ENCODE data around the gene HSD17B7. TPM values are rescaled to one million over a fixed set of nuclear protein-coding genes. Genes with fewer than 3 reads are reported as not detected.
"Not testable (repeated sequence)": the region's sequence is repeated elsewhere in the genome, so short reads cannot be mapped to it uniquely, and the experiment has no call there.

The HSD17B7 gene
- polyA plus RNA-seq (ENCODE audit: insufficient read length), result 33.9 TPM
- long read RNA-seq, donor 1, partial matches to known transcripts, result 5 of 9 reads
- long read RNA-seq, donor 1, other reads (novel, unspliced or antisense), result 0 of 9 reads
- long read RNA-seq, donor 2, partial matches to known transcripts, result 5 of 10 reads
- long read RNA-seq, donor 2, other reads (novel, unspliced or antisense), result 0 of 10 reads
- long read RNA-seq, donor 3, partial matches to known transcripts, result 0 of 5 reads
- long read RNA-seq, donor 3, other reads (novel, unspliced or antisense), result 0 of 5 reads
- long read RNA-seq, donor 4, result 0 reads
- long read RNA-seq, donor 5, transcript HSD17B7-201 (9 exons, 1,190 nt), result major isoform, 12 of 22 reads
- long read RNA-seq, donor 5, partial matches to known transcripts, result 10 of 22 reads
- long read RNA-seq, donor 5, other reads (novel, unspliced or antisense), result 0 of 22 reads
- long read RNA-seq, donor 6, partial matches to known transcripts, result 0 of 3 reads
- long read RNA-seq, donor 6, other reads (novel, unspliced or antisense), result 0 of 3 reads
- long read RNA-seq, donor 7, transcript HSD17B7-201 (9 exons, 1,190 nt), result major isoform, 6 of 6 reads
- long read RNA-seq, donor 7, partial matches to known transcripts, result 0 of 6 reads
- long read RNA-seq, donor 7, other reads (novel, unspliced or antisense), result 0 of 6 reads
- long read RNA-seq, donor 8, transcript HSD17B7-201 (9 exons, 1,190 nt), result major isoform, 5 of 5 reads
- long read RNA-seq, donor 8, partial matches to known transcripts, result 0 of 5 reads
- long read RNA-seq, donor 8, other reads (novel, unspliced or antisense), result 0 of 5 reads

DNA sequence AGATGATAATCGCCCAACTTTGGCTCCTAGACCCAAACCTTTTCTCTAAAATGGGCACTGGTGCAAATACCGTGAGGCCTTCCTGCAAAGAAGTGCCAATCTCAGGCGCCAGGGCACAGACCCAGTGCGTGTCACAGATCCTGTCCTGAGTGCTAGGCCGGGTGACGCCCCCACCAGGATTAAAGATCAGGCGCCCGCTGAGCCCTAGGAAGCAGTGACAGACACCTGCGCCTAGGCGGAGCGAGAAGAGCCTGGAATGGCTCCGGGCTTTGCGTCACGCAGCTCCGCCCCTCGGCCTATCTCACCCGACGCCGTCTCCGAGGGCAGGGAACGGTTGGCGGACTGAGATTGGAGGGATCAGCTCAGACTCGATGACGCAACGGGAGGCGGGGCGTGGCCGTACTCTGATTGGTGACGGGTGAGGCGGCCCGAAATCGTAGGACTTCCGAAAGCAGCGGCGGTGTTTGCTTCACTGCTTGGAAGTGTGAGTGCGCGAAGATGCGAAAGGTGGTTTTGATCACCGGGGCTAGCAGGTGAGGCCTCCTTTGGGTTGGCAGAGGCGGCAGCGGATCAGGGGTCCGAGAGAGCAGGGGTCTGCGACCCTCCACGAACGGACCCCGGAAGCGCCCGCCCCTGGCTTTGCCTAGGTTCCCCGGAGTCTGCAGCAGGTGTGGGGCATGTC lies at the start of gene HSD17B7:
Gene HSD17B7, plus strand, starts transcription at position 400 of the 682 bp plus-strand sequence. Its CDS starts 99 bp downstream, at position 499.
- DNase-seq, result peak; percentile 54

DNA sequence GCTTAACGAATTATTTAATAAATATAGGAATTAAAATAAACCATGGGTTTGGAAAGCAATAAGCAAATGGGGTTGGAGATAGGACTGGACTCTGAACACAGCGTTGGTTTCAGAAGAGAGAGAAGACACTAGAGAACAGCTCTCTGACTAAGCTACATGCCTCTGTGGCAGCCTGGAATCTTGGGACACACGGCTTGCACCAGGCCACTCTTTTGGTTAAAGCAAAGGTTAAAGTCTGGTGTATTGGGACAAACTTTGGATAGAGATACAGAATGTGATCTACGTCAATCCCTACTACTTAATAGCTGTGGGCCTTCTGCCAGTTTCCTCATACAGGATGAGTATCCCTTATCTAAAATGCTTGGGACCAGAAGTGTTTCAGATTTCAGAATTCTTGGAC lies 49.7 kb upstream of the HSD17B7 start:
- DNase-seq, result no peak

- no peak for DNase-seq
These were observed 48.9 kb upstream of the HSD17B7 start for GRCh38 chr1:162741574-162741973.

GRCh38 chr1:162746264-162746942 lies 44.1 kb upstream of the HSD17B7 start:
- not testable (repeated sequence) for DNase-seq

DNA sequence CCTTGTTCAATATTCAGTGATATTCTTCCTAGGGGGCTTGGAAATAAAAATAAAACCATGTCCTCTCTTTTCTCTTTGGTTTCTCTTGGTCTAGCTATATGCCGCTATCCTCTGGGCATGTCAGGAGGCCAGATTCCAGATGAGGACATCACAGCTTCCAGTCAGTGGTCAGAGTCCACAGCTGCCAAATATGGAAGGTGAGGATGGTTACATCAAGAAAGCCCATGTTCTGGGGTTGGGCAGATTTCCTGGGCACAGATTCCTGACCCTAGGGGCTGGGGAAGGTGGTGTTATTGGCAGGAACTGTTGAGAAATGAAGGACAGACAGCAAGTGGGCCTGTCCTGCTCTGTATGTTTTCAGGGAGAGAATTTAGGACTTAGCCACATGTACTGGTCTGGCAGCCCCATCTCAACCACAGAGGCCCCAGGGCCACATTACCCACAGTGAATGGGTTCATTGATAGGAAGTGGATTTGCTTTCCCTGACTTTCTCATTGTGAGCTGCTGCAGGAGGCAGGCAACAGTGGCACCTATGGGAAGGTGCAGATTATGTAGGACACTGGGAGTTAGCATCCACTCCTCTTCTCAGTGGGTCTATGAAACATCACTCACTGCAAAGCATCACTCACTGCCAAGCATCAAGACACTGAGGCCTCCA lies 37.4 kb upstream of the HSD17B7 start:
- no peak for DNase-seq

- no peak for DNase-seq
These were observed 36.4 kb upstream of the HSD17B7 start for GRCh38 chr1:162753998-162754585.

DNA sequence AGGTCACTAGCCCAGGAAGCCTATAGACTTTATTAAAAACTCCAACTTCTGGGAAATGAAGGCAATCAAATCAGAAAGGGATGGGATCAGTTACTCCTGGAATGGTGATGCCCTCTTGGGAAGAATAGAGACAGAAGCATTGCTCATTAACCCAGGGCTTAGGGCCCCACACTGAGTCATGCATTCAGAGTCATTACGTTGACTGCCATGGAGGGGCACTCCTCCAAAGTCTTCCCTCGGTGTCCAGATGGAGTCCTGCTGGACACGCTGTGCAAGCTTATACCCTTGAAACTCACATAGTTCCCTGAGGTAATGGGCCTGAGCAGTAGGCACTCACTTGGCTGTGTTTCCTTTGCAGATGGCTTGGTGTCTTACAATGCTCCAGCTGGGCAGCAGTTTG lies 35.2 kb upstream of the HSD17B7 start:
- DNase-seq, result no peak

GRCh38 chr1:162756523-162756922 lies 34.0 kb upstream of the HSD17B7 start:
- DNase-seq, result no peak

DNA sequence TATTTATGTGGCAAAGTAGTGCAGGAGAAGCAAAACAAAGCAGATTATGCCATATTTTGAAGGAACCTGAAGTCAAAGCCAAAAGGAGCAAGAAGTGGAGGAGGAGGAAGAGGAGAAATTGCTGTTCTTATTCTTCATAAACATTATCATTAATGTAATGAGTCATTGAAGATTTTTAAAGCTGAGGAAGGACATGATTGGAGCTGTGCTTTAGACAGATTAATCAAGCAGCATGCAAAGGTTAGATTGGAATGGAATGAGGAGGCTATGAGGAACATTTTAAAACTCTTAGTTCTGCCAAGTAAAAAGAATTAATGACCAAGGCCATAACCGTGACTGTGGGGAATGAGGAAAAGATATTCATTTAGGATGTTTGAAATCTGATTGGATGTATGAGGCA lies 33.0 kb upstream of the HSD17B7 start:
- DNase-seq, result no peak

DNA sequence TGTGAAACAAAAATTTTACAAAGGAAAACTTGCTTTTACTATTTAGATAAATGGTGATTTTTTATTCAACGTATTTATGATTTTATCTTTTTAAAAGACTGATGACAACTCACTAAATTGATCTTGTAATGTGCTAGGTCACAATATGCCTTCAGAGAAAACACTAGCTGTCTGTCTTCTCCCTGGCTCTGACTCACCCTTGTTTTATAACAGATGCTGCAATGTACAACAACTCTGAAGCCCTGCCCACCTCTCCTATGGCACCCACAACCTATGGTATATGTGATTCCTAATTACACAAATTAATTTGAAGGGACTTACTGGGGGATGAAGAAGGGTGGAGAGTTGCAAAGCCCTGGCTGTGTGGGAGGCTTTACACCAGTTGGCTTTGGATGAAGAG lies 24.7 kb upstream of the HSD17B7 start:
- no peak for DNase-seq

DNA sequence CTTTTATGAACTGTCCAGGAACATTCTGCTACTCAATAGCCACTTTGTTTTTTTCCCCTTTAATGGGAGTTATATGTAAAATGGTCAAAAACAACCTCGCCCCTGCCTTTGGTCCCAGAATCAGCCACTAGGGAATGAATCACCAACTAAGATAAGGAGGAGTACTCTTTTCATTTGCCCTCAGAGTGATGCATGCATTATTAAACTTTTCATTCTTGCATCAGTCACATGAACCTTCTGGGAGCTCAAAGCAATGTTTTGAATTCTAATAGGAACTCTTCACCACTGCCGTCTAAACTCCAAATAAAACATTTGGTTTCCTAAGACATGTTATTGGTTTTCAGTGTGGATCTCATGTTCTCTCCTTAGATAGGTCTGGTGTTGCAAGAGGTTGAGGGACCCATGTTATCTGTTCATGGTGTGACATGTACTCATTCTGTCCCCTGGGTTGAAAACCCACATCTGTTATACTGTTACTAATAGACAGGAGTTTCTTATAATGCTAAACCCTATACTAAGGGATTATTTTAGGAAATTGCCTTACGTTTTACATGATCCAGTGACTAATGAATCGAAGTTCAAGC lies 17.8 kb upstream of the HSD17B7 start:
- DNase-seq, result no peak

GRCh38 chr1:162774007-162774406 lies 16.5 kb upstream of the HSD17B7 start:
- no peak for DNase-seq

DNA sequence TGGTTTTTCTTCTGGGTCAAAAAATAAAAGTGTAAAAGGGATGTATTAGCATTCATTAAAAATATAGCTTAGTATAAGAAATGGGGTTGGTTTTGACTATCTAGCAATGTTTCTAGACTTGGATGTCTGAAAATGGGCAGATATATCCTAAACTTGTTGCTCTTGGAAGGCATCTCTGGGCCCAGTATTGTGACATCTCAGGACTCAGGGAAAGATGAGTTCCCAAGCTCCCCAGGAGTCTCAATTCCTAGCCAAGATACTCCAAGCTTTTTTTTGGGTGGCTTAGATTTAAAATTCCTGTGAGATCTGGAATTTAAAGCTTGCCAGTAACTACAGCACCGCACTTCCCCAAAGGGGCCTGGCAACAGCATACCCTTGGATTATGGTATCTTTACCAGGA lies 11.5 kb upstream of the HSD17B7 start:
- no peak for DNase-seq

DNA sequence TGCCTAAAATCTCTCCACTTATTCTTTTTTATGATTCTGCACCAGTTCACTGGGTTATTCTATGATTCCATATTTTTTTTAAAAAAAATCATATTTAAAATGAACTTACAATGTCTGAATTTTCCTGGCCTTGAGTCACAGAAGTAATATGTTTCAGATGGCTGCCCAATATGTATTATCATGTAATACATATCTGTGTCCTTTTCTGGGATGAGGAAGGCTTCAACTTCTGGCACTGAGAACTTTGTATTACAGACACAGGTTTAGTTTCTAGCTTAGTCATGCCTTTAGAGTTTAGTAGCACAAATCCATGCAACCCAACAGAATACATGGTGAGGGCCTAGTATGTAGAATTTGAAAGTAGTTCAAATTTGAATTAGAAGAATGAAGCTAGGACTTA lies 7.8 kb upstream of the HSD17B7 start:
- DNase-seq, result no peak

DNA sequence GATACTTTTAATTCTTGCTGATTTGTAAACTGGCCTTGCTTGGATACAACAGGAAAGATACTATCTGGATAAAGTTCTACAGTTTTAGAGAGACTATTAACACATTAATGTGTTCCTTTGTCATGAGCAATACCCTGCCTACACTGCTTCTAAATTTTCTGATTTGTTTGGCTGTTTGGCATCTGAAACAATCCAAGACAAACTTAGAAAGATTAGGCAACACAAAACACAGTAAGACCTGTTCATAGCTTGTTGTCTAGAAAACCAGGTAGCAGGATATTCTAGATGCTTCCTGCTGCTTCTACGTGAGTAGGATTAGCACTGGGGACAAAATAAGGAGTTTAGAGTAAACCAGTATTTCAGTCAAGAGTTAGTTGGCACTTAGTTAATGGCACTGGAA lies 5.6 kb upstream of the HSD17B7 start:
- not testable (repeated sequence) for DNase-seq

- not testable (repeated sequence) for DNase-seq
These were observed 1.7 kb upstream of the HSD17B7 start for GRCh38 chr1:162788783-162789182.

DNA sequence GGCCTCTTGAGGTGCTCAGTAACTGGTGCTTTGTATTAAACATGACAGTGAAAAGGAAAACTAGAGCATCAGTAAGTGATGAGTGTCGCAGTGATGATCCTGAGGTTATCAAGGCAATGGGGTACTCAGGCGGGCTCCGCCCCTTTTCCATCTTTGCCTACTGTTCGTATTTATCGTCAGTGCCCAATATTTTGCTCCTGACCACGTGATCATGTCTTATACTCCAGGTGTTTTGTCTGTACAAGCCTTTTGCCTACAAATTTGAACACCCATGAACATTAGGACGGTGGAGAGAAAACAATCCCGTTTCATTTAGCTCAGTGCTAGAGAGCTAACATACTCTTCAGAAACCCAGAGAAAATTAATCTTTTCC lies 469 bp downstream of the HSD17B7 start:
- DNase-seq, result peak; percentile 3

DNA sequence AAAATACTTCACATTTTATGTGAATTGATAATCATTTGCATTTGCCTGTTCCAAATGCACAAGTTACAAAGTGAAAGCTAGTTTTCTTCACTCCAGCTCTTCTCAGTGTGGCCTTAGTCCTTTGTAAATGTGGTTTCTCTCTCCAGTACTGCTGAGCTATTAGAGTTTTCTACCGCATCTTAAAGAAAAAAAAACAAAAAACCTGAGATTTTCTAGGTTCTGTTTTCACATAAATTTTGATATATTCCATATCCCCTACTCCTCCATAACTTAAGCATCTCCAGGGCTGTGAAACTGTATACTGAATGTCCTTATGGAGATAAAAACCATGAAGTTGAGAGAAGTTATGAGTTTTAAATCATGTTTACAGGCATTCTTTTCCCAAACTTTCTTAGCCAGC lies 3.8 kb downstream of the HSD17B7 start:
- DNase-seq, result not testable (repeated sequence)

- not testable (repeated sequence) for DNase-seq
These were observed 6.2 kb downstream of the HSD17B7 start for GRCh38 chr1:162796617-162797279.

Data from left kidney (tissue), 8 donors.